ENCODE results near the gene PRKCH.

PRKCH gene

GRCh38 chr14:61434311-61434710, 112.9 kb downstream of the PRKCH start:
- TF ChIP-seq POLR2A (IDR thresholded peaks at IDR 0.05; ENCODE audit: low read length) (no peak), GATA1 (IDR thresholded peaks at IDR 0.05; ENCODE audit: low read depth, low read length) (no peak)
- DNase-seq: no peak

GRCh38 chr14:61435563-61436337, 114.4 kb downstream of the PRKCH start:
- no peak for TF ChIP-seq POLR2A (IDR thresholded peaks at IDR 0.05; ENCODE audit: low read length)
- no peak for TF ChIP-seq GATA1 (IDR thresholded peaks at IDR 0.05; ENCODE audit: low read depth, low read length)
- no peak for DNase-seq

DNA sequence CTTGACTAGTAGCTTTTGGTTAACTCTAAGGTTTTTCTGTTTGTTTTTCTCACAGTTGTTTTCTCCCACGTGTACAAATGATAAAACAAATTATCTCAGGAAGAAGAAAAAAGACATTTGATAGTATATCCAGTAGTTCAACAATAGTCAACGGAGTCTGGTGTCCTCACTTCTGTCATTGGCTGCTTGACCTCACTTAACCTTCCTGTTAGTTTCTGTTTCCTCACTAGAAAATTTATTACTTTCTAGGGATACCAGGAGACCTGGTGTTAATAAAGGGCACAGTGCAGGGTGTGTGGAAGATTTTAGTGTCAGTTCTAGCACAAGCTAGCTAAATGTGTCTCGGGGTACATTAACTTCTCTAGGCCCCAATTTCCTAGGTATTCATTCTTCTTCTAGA, 116.0 kb downstream of the PRKCH start:
- no peak for TF ChIP-seq GATA1 (IDR thresholded peaks at IDR 0.05; ENCODE audit: low read depth, low read length)
- TF ChIP-seq POLR2A (IDR thresholded peaks at IDR 0.05; ENCODE audit: low read length): no peak
- DNase-seq: no peak

DNA sequence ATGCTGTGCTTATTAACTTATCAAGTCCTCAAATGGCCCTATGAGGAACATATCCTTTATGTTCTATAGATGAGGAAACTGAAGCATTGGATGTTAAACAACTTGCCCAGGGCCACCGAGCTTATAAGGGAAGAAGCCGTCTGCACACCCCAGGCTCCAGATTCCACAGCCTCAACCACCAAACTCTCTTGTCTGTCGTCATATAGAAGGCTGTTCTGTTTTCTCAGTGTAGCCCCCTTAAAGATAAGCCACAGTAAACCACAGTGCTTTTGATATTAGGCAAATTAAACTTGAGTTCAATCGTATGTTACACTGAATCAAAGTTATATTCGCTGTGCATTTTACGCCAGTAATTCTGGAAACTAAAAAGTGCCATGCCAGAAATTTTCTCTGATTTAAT, 116.7 kb downstream of the PRKCH start:
- TF ChIP-seq GATA1 (IDR thresholded peaks at IDR 0.05; ENCODE audit: low read depth, low read length): no peak
- no peak for TF ChIP-seq POLR2A (IDR thresholded peaks at IDR 0.05; ENCODE audit: low read length)
- DNase-seq: no peak

DNA sequence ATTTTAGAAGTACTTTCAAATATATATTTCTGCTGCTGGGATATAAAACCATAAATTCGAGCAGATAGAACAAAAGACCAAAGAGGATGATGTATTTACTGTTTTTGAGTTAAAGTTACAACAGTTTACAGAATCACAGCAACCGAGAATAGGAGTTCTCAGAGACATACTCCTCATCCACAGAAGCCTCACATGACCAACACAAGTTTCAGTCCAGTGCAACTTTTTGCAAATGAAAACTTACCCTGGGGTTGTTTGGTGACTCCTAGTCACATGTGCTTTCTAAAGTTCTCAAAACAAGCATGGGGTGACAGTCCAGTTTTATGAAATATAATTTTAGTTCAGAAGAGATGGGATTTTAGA, 117.1 kb downstream of the PRKCH start:
- TF ChIP-seq POLR2A (IDR thresholded peaks at IDR 0.05; ENCODE audit: low read length) (no peak), GATA1 (IDR thresholded peaks at IDR 0.05; ENCODE audit: low read depth, low read length) (no peak)
- DNase-seq: no peak

- DNase-seq: no peak
- TF ChIP-seq GATA1 (IDR thresholded peaks at IDR 0.05; ENCODE audit: low read depth, low read length): no peak
- no peak for TF ChIP-seq POLR2A (IDR thresholded peaks at IDR 0.05; ENCODE audit: low read length)
These were observed 117.7 kb downstream of the PRKCH start for GRCh38 chr14:61438860-61439765.

DNA sequence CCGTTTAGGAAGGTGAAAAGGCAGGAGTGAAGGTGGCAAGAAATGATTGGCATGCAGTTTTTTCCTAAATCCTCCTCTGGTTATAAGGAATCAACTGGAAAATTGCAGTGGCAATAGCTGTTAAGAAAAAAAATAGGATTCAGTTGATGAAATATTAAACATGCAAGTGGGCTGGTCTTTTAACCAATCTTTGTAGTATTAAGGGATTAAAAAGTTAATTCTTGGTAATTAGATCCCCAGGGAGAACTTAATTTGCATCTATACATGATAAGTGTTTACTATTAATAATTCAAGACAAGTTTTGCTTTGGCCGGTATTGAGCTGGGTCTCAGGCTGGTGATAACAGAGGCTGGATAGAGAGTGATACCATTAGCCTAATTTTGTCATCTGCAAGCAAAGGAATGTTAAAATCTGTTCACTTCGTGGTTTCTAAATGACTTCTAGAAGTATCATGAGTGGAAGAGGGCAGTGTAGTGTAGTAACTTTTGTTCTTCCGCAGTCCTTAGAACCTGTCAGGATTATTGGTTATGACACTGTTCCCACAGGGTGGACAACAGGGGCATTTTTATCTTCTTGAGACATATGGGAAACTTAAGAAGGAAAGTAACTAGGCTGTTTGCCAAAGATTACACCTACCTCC, 118.5 kb downstream of the PRKCH start:
- DNase-seq: no peak
- TF ChIP-seq GATA1 (IDR thresholded peaks at IDR 0.05; ENCODE audit: low read depth, low read length): no peak
- TF ChIP-seq POLR2A (IDR thresholded peaks at IDR 0.05; ENCODE audit: low read length): no peak

DNA sequence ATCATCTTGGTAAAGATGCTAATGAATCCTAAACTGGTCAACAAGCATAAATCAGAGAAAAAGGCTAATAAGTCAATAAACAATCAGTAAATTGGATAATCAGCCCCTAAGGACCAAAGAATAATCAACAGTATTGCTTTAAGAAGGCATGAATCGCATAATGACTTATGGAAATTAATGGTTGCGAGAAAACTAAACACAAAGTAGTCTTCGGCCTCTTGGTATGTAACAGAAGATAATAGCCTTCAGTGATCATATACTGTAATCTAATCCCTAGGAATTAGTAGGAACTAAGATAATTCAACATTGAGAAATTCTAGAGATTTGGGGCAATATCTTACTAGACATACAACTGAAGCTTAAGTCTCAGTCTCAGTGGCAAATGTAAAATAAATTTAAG, 122.1 kb downstream of the PRKCH start:
- DNase-seq: no peak
- TF ChIP-seq POLR2A (IDR thresholded peaks at IDR 0.05; ENCODE audit: low read length) (no peak), GATA1 (IDR thresholded peaks at IDR 0.05; ENCODE audit: low read depth, low read length) (no peak)

DNA sequence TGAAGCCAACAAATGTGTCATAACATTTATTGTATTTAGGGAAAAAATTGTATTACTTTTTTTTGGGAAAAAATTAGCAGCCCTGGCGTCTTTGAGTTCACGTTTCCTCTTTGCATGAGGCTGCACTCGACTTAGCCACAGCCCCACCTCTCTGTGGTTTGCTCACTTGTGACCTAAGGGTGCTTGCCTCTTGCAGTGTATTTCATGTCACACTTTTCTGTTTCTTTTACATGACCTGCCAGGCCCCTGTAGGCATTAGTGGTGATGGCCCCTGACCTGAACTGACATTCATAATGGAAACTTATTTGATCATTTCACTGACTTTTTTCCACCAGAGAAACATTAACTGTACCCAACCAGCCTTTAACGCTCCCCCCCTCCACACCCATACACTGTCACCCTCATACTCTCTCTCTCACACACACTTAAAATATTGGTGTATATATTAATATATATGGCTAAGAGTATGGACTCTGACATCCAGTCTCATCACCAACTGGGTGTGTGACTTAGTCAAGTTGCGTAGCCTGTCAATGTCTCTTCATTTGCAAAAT, 122.9 kb downstream of the PRKCH start:
- peak in 1 of 2 experiments; percentile 2 for DNase-seq

GRCh38 chr14:61451491-61451890, 130.1 kb downstream of the PRKCH start:
- TF ChIP-seq GATA1 (IDR thresholded peaks at IDR 0.05; ENCODE audit: low read depth, low read length) (no peak), POLR2A (IDR thresholded peaks at IDR 0.05; ENCODE audit: low read length) (no peak)
- DNase-seq: no peak

More for the DNA sequence above, 122.9 kb downstream of the PRKCH start:
- no peak for TF ChIP-seq POLR2A (IDR thresholded peaks at IDR 0.05; ENCODE audit: low read length)
- no peak for TF ChIP-seq GATA1 (IDR thresholded peaks at IDR 0.05; ENCODE audit: low read depth, low read length)

DNA sequence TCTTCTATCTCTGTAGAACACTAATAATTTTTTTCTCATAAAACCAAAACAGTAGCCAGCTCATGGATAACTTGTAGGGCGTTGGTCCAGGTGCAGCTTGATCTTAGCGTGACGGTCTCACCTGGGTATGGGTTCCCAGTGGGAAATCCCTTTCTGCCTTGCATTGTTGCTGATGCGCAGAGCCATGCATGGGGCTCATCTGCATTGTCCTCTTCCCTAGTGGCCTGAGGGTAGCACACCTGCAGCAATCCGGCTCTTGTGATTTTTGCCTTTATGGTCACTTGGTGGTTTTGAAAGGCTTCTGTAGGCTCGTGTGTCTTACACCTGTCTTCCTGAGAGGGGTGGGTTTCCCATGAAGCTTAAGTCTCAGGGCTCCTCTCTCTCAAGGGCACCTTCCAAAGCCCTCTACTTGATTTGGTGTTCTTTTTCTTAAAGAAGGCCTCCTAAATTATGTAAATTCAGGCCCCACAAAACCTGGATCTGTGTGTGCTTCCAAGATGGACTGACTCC, 130.6 kb downstream of the PRKCH start:
- no peak for TF ChIP-seq POLR2A (IDR thresholded peaks at IDR 0.05; ENCODE audit: low read length)
- TF ChIP-seq GATA1 (IDR thresholded peaks at IDR 0.05; ENCODE audit: low read depth, low read length): no peak

GRCh38 chr14:61452452-61452851, 131.1 kb downstream of the PRKCH start:
- no peak for DNase-seq

More for the DNA sequence above, 130.6 kb downstream of the PRKCH start:
- no peak for DNase-seq

GRCh38 chr14:61453103-61453767, 131.9 kb downstream of the PRKCH start:
- DNase-seq: no peak
- TF ChIP-seq POLR2A (IDR thresholded peaks at IDR 0.05; ENCODE audit: low read length): no peak
- no peak for TF ChIP-seq GATA1 (IDR thresholded peaks at IDR 0.05; ENCODE audit: low read depth, low read length)

More at GRCh38 chr14:61452452-61452851, 131.1 kb downstream of the PRKCH start:
- TF ChIP-seq GATA1 (IDR thresholded peaks at IDR 0.05; ENCODE audit: low read depth, low read length): no peak
- no peak for TF ChIP-seq POLR2A (IDR thresholded peaks at IDR 0.05; ENCODE audit: low read length)
